HFF-Myc (cell line): ENCODE results near the gene HSPA6.
"Not testable (repeated sequence)": the region's sequence is repeated elsewhere in the genome, so short reads cannot be mapped to it uniquely, and the experiment has no call there.

Source experiments
- DNase-seq: peaks from one replicate; pipeline ENCODE4 v3.0.0-alpha.2; 2011; ENCODE audit warnings: low read depth; ENCODE audit errors: extremely low read depth
- H3K4me3 ChIP-seq: replicated peaks from 2 replicates; pipeline ENCODE4 v1.5.1; 2011; ENCODE audit warnings: low read depth, mild to moderate bottlenecking, control low read depth, low read length
- TF ChIP-seq, protein P1 (sequence below): IDR thresholded peaks from 2 replicates; pipeline ENCODE4 v1.5.1; 2012; ENCODE audit warnings: mild to moderate bottlenecking, low read depth, low read length, control low read depth; ENCODE audit errors: missing control alignments

Gene HSPA6

DNA sequence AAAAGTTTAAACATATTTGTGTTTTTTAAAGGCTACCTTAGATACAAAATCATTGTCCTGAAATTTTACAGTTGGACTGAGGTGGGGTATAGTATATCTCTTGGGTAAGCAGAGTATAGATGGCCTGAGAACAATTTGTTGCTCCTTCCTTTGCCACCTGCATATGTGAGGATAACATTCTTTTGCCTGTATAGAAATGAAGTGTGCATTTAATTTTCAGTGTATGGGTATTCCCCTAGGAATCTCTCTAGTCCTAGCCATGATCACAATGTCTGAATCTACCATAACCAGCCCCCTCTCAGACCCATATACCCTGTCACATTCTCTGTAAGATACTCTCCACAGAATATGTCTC, 21.0 kb upstream of the HSPA6 start:
- TF ChIP-seq, protein P1, sequence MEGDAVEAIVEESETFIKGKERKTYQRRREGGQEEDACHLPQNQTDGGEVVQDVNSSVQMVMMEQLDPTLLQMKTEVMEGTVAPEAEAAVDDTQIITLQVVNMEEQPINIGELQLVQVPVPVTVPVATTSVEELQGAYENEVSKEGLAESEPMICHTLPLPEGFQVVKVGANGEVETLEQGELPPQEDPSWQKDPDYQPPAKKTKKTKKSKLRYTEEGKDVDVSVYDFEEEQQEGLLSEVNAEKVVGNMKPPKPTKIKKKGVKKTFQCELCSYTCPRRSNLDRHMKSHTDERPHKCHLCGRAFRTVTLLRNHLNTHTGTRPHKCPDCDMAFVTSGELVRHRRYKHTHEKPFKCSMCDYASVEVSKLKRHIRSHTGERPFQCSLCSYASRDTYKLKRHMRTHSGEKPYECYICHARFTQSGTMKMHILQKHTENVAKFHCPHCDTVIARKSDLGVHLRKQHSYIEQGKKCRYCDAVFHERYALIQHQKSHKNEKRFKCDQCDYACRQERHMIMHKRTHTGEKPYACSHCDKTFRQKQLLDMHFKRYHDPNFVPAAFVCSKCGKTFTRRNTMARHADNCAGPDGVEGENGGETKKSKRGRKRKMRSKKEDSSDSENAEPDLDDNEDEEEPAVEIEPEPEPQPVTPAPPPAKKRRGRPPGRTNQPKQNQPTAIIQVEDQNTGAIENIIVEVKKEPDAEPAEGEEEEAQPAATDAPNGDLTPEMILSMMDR: no peak
- DNase-seq: no peak
- H3K4me3 ChIP-seq: no peak overlapping the region

DNA sequence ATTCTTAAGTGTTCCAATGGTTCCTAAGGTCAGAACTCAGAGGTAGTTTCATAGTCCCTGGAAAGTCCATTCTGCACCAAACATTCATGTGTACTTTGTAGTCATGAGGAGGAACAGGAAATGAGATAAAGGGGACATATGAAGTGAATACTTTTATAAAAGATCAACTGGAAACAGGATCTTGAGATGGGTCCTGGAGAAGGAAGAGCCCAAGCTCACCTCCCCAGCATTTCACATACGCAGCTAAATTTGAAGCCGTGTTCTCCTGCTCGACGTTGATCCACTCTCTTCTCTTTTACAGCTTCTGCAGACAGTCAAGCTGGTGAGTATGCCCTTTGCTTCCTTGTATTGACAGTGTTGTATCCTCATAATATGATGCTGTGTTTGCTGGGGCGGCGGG, 18.7 kb upstream of the HSPA6 start:
- DNase-seq: no peak
- H3K4me3 ChIP-seq: no peak overlapping the region
- TF ChIP-seq, protein P1: no peak

DNA sequence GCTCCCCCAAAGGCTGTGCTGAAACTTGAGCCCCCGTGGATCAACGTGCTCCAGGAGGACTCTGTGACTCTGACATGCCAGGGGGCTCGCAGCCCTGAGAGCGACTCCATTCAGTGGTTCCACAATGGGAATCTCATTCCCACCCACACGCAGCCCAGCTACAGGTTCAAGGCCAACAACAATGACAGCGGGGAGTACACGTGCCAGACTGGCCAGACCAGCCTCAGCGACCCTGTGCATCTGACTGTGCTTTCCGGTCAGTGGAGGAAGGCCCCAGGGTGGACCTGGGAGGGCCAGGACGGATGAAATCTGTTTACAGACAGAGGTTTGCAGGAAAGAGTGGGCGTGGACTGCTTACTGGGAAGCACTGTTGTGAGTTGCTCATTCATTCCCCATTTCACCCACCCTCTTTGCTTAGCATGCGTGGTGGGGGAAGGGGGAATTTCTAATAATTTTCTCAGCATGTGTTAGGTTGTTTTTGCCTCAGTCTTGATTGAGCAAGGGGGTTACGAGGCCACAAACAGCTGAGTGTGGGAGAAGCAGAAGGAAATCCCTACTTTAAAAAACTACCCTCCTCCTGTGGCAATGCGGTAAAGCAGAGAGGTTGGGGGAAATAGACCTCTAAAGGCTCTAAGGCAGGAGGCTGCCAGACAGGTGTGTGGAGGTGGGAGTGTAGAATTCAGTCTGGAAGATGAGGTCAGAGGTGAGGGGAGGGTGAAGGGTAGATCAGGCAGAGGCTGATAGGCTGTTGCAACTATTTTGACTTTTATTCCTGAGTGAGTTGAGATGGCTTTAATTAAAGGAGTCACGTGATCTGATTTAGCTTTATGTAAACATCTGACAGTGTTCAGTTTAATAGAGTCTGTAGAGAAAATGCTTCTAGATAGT, 17.8 kb upstream of the HSPA6 start:
- TF ChIP-seq, protein P1: no peak
- DNase-seq: peak; percentile 43

DNA sequence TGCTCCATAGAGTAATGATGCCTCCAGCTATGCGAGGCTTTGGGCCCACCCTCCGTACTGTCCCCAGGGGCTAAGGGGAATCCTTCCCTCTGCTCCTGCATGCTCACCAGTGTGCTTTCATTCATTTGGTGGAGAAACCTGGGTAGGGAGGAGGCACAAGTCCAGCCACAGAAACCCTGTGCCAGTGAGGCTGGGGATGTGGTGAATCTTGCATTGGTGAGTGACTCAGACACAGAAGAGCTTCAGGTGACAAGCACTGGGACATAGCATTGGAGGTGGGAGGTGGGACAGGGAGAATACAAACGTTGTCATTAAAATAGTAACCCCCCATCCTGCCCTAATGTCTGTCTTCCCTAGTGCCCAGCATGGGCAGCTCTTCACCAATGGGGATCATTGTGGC, 13.9 kb upstream of the HSPA6 start:
- H3K4me3 ChIP-seq: no peak overlapping the region
- TF ChIP-seq, protein P1: no peak

More for the DNA sequence above, 17.8 kb upstream of the HSPA6 start:
- no peak overlapping the region for H3K4me3 ChIP-seq

DNA sequence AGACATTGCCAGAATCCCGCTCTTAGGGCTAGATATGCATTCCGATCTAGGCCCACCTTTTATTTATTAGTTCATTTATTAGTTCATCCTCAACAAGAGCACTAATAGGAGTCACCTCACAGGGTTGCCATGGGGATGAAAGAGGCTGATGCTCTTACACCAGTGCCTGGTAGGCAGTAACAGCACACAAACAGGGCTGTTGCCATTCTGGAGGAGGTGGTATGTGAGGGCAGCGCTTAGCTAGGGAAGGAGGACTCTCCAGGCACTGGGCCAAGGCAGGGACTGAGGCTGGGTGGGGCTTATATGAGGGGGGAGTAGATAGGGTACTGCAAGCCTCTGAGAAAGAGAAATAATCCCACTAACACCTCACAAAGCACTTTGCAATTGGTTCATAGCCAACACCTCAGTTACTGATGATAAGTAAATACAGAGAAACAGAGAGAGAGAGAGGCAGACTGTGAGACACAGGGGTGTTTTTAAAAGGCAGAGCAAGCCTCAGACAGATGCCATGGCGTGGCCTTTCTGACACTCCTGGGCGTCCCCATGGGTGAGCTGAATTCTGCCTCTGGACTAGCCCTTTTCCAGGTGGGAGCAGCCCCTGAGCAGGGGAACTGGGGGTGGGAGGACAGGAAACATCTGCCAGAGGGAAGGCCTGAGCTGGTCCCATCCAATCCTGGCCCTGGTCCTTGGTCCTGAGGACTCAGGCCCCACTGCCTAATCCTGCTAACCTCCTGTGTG, 13.2 kb upstream of the HSPA6 start:
- TF ChIP-seq, protein P1: no peak
- no peak overlapping the region for H3K4me3 ChIP-seq
- no peak for DNase-seq

More for the DNA sequence above, 13.9 kb upstream of the HSPA6 start:
- no peak for DNase-seq

DNA sequence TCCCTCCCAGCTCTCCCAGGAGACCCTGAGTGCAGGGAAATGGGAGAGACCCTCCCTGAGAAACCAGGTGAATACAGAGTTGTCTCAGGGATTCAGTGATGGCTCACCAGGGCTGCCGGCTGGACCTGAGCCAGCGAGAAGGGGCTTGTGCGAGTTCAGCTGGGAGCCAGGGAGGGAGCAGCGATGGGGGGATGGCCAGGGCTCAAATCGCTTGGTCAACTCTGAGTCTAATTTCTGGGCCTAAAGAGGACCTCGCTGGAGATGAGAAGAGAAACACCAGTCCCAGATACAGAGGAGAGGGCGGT, 12.6 kb upstream of the HSPA6 start:
- H3K4me3 ChIP-seq: no peak overlapping the region
- DNase-seq: no peak
- TF ChIP-seq, protein P1: no peak

DNA sequence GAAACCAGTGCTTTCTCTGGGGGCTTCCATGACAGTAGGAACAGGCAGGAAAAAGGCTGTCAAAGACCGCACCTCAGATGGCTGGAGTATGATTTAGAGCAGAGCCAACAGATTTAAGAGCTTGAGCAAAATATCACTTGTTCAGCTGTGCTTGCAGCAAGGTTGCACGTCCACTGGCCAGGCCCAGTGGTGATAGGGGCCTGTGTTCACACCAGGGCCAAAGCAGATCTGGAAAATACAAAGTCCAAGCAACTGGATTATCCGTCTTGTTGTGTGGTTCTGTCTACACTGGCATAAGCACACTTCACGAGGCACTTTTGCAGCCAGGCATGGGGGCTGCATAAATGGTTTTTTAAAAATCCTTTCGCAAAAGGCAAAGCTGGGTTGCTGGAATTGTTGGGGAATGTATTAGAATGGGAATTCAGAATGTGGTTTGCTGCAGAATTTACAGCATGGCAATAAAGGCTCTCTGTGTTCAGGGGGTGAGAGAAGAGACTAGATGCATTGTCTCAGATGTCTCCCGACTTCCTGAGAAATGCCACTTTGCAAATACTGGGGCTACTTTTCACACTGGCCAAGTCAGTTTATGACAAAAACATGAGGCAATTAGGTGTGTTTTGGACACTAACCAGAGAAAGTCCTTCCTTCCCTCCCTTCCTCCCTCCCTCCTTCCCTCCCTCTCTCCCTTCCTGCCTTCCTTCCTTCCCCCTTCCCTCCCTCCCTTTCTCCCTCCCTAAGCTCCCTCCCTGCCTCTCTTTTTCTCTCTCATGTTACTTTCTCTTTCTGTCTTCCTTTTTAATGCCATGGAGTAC, 11.5 kb upstream of the HSPA6 start:
- not testable (repeated sequence) for H3K4me3 ChIP-seq, DNase-seq

DNA sequence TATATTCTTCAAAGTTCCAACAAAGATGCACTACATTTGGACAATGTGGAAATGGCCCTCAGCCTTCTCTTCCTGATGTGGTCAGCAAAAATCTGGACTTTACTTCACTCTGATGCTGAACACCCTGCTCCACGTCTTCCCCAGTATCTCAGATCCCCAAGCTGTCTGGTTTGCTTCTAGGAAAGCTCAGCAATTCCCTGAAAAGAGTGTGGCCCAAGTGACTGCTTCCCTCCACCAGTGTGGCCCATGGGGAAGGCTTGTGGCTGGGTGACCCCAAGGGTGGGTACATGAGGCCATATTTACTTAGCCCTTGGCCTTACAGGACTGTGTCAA, 10.9 kb upstream of the HSPA6 start:
- DNase-seq, H3K4me3 ChIP-seq: not testable (repeated sequence)

DNA sequence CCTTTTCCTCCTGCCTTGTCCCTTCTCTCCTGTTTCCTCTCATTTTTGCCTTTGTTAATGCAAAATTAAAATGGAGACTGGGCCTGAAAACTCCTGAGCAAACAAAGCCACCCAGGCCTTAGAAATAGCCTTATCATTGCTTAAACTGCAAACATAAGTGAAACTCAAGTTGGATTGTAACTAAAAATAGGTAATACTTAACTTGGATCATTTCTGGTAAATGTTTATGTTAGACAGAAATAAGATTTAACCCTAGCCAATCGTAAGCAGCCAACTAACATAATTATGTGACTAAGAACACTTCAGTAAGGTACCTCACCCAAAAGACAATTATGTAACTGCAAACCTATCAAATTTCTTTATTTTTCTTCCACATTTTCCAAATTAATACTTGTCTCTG, 10.4 kb upstream of the HSPA6 start:
- DNase-seq, H3K4me3 ChIP-seq: not testable (repeated sequence)
